ENCODE results near the gene KCNK7.

Gene KCNK7

DNA sequence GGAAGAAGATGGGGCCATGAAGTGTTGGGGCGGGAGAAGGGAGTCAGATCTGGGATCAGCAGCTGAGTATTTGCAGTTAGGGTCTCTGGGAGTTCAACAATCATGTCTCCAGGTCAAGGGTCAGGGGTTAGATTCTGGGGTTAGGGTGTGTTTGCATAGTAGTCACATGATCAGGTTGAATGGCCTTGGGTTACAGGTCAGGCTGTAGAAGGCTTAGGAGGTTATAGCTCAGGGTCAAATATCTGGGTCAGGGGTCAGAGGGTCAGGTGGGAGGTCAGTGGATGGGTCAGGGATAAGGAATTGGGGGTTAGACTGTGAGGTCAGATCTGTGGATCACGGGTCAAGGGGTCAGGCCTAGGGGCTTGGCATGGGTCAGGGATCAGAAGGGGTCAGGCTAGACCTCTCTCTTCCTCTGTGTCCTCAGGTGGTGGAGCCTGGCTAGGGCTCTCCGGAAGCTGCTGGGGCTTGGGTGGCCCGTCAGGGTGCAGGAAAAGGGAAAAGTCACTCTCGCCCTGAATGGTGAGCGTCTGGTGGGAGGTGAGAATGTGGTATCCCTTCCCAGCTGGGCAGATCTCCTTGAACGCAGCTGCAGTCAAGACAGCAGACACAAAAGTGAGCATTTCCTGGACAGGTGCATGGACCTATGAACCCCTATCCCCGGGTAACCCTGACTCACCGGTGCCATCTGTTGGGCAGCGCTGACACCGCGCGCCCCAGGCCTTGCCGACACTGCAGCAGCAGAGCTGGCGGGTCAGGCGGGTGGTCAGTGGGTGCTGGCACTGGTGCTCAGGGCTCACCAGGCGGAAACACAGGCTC, 43.8 kb downstream of the KCNK7 start:
- H3K4me3 ChIP-seq (ENCODE audit: low read length) = no peak overlapping the region

GRCh38 chr11:65549096-65549495, 46.5 kb downstream of the KCNK7 start:
- H3K4me3 ChIP-seq (ENCODE audit: low read length) = no peak overlapping the region
- no peak for TF ChIP-seq ZNF274 (IDR thresholded peaks at IDR 0.05; ENCODE audit: low read depth, low read length)

More for the DNA sequence above, 43.8 kb downstream of the KCNK7 start:
- TF ChIP-seq ZNF274 (IDR thresholded peaks at IDR 0.05; ENCODE audit: low read depth, low read length) = no peak

- TF ChIP-seq ZNF274 (IDR thresholded peaks at IDR 0.05; ENCODE audit: low read depth, low read length) = no peak
- H3K4me3 ChIP-seq (ENCODE audit: low read length) = no peak overlapping the region
Measured at GRCh38 chr11:65548395-65548794, 47.2 kb downstream of the KCNK7 start.

GRCh38 chr11:65547446-65548125, 48.0 kb downstream of the KCNK7 start:
- H3K4me3 ChIP-seq (ENCODE audit: low read length) = no peak overlapping the region; the same call in 1 of the 2 replicates
- TF ChIP-seq ZNF274 (IDR thresholded peaks at IDR 0.05; ENCODE audit: low read depth, low read length) = no peak

DNA sequence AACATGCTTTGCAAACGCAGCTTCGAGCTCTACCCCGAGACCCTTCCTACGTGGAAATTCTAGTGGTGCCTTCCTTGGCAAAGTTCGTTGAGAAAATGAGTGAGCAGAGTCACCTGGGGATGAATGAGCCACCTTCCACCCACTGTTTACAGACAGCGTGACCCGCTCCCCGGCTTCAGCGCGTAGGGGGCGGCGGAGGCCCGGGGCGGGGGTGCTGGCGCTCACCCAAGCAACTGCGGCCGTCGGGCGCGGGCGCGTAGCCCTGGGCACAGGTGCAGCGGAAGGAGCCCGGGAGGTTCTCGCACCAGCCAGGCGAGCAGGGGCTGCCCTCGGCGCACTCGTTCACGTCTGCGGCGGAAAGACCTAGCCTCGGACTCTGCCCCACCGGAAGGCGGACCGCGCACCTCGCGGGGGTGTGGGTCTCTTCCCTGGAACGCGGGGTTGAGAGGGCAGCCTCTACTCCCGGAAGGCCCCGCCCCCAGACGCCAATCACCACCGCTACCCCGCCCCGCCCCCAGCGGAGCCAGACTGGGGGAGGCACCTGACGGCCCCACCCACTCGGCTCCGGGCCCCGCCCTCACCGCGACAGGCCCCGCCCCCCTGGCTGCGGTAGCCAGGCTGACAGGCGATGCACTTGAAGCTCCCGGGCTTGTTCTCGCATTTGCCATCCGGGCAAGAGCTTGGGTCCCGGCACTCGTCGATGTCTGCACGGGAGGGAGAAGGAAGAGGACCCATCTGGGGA, 49.2 kb downstream of the KCNK7 start:
- TF ChIP-seq ZNF274 (IDR thresholded peaks at IDR 0.05; ENCODE audit: low read depth, low read length) = no peak
- H3K4me3 ChIP-seq (ENCODE audit: low read length) = peak overlapping the region; percentile 49; the same call in 1 of the 2 replicates

DNA sequence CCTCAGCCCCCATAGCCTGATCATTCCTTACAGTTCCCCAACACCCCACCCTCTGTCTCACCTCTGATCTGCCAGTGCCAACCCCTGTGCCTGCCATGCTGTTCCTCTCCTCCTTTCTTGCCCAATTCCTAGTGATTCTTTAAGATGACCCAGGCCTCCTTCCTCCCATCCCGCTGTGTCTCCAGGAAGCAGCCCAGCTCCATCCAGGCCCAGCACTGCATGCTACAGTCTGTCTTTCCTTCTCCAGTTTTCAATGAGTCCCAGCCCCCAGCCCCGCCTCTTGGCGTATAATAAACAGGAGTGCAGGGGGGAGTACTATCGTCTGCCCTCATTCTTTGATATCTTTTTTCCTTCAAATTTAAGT, 49.8 kb downstream of the KCNK7 start:
- H3K4me3 ChIP-seq (ENCODE audit: low read length) = peak overlapping the region; percentile 13; the same call in 1 of the 2 replicates
- no peak for TF ChIP-seq ZNF274 (IDR thresholded peaks at IDR 0.05; ENCODE audit: low read depth, low read length)
